Peyer's patch (tissue), 4 donors: ENCODE data around the gene RGPD4. TPM values are rescaled to one million over a fixed set of nuclear protein-coding genes. Genes with fewer than 3 reads are reported as not detected.

Source experiments
- DNase-seq, 3 donors: peaks; one replicate each; pipeline ENCODE4 v3.0.0-alpha.2; 2017 to 2019
- H3K27ac ChIP-seq, 4 donors: fragments of 200-600 bp; sonication (generic); one replicate each; pipeline ENCODE4 v1.5.1; 2016 to 2019
- H3K27me3 ChIP-seq, 2 donors: fragments of 200-600 bp; sonication (generic); one replicate each; pipeline ENCODE4 v1.5.1; 2019
- H3K36me3 ChIP-seq, 3 donors: fragments of 200-600 bp; sonication (generic); one replicate each; pipeline ENCODE4 v1.5.1; 2016 to 2019
- H3K4me1 ChIP-seq, 4 donors: fragments of 200-600 bp; sonication (generic); one replicate each; pipeline ENCODE4 v1.5.1; 2016 to 2019
- H3K4me3 ChIP-seq, 4 donors: fragments of 200-600 bp; sonication (generic); 1 replicate in 3 of 4; 2 replicates in 1 of 4; pipeline ENCODE4 v1.5.1; 2016 to 2019; ENCODE audit warnings: mild to moderate bottlenecking in 1 of 4
- H3K9me3 ChIP-seq, 4 donors: fragments of 200-600 bp; sonication (generic); one replicate each; pipeline ENCODE4 v1.5.1; 2016 to 2019; ENCODE audit warnings: mild to moderate bottlenecking in 1 of 4
- POLR2A ChIP-seq, 2 donors: fragments of 450-650 bp; IDR thresholded peaks; one replicate each; pipeline ENCODE4 v1.5.1; 2017; ENCODE audit warnings: antibody characterized with exemption in 2 of 2, mild to moderate bottlenecking in 2 of 2, moderate library complexity in 2 of 2
- total RNA-seq, 4 donors: library from RNA; depleted of rRNA; stranded (reverse); fragments of >200 nt; gene quantifications; one replicate each; pipeline ENCODE4 v1.1.0, GENCODE V29; 2016
- TF ChIP-seq, protein P1 (sequence below), 6 experiments: fragments of 450-650 bp in 4 of 6; fragments of 200-600 bp in 2 of 6; sonication (generic) in 1 of 6; IDR thresholded peaks; one replicate each; pipeline ENCODE4 v1.5.1; 2017 to 2019; ENCODE audit warnings: antibody characterized with exemption in 6 of 6, mild to moderate bottlenecking in 3 of 6, moderate library complexity in 1 of 6

The RGPD4 gene
- total RNA-seq, 4 donors from 2014 or later: not detected

- H3K27me3 ChIP-seq: no peaks in the 10 kb centered on the region
- no peak overlapping the region for H3K4me3 ChIP-seq
- TF ChIP-seq, protein P1, sequence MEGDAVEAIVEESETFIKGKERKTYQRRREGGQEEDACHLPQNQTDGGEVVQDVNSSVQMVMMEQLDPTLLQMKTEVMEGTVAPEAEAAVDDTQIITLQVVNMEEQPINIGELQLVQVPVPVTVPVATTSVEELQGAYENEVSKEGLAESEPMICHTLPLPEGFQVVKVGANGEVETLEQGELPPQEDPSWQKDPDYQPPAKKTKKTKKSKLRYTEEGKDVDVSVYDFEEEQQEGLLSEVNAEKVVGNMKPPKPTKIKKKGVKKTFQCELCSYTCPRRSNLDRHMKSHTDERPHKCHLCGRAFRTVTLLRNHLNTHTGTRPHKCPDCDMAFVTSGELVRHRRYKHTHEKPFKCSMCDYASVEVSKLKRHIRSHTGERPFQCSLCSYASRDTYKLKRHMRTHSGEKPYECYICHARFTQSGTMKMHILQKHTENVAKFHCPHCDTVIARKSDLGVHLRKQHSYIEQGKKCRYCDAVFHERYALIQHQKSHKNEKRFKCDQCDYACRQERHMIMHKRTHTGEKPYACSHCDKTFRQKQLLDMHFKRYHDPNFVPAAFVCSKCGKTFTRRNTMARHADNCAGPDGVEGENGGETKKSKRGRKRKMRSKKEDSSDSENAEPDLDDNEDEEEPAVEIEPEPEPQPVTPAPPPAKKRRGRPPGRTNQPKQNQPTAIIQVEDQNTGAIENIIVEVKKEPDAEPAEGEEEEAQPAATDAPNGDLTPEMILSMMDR (IDR thresholded peaks at IDR 0.05): no peak
- TF ChIP-seq POLR2A (IDR thresholded peaks at IDR 0.05): no peak
- DNase-seq: no peak
- no peaks in the 10 kb centered on the region for H3K4me1 ChIP-seq
- H3K9me3 ChIP-seq: no peaks in the 10 kb centered on the region
- no peaks in the 10 kb centered on the region for H3K36me3 ChIP-seq
- no peak overlapping the region for H3K27ac ChIP-seq
These were observed 19.8 kb upstream of the RGPD4 start for GRCh38 chr2:107806901-107807300.

- no peak overlapping the region for H3K27ac ChIP-seq
- H3K4me3 ChIP-seq: no peak overlapping the region
- H3K36me3 ChIP-seq: no peaks in the 10 kb centered on the region
- H3K27me3 ChIP-seq: no peaks in the 10 kb centered on the region
- DNase-seq: no peak
- TF ChIP-seq POLR2A (IDR thresholded peaks at IDR 0.05): no peak
- TF ChIP-seq, protein P1 (IDR thresholded peaks at IDR 0.05): no peak
- H3K4me1 ChIP-seq: no peaks in the 10 kb centered on the region
- H3K9me3 ChIP-seq: no peaks in the 10 kb centered on the region
These were observed 18.7 kb upstream of the RGPD4 start for GRCh38 chr2:107807988-107808387.

GRCh38 chr2:107808959-107809358 is 17.7 kb upstream of the RGPD4 start:
- DNase-seq: no peak
- Histone ChIP-seq H3K4me3 (no peak overlapping the region), H3K27ac (no peak overlapping the region), H3K27me3 (no peaks in the 10 kb centered on the region), H3K36me3 (no peaks in the 10 kb centered on the region), H3K4me1 (no peaks in the 10 kb centered on the region), H3K9me3 (no peaks in the 10 kb centered on the region)
- TF ChIP-seq POLR2A (IDR thresholded peaks at IDR 0.05): no peak
- TF ChIP-seq, protein P1 (IDR thresholded peaks at IDR 0.05): no peak

DNA sequence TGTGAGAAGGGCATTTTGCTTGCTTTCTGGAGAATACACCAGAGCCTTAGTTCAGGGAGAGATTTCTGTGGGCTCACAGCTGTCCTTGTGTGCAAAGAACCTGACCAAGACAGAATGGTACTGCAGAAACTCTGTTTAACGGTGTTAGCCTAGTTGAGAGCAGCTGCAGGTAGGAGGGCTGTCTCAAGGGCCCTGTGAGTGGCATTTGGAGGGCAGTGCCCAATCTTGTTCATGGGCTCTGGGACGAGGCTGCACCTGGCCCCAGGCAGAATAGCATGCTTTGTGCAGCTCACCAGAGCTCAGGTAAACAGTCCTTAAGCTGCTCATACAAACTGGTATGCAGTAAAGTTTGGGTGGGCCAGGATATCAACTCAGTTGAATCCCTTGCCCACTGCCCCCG is 16.9 kb upstream of the RGPD4 start:
- H3K27me3 ChIP-seq: no peaks in the 10 kb centered on the region
- no peak for TF ChIP-seq POLR2A (IDR thresholded peaks at IDR 0.05)
- TF ChIP-seq, protein P1 (IDR thresholded peaks at IDR 0.05): no peak
- DNase-seq: no peak
- H3K9me3 ChIP-seq: no peaks in the 10 kb centered on the region
- H3K4me1 ChIP-seq: no peaks in the 10 kb centered on the region
- no peaks in the 10 kb centered on the region for H3K36me3 ChIP-seq
- H3K27ac ChIP-seq: no peak overlapping the region
- no peak overlapping the region for H3K4me3 ChIP-seq

- Histone ChIP-seq H3K27ac (no peak overlapping the region), H3K27me3 (no peaks in the 10 kb centered on the region), H3K4me1 (no peaks in the 10 kb centered on the region), H3K4me3 (no peak overlapping the region), H3K36me3 (no peaks in the 10 kb centered on the region), H3K9me3 (no peaks in the 10 kb centered on the region)
- TF ChIP-seq POLR2A (IDR thresholded peaks at IDR 0.05): no peak
- DNase-seq: no peak
These were observed 16.0 kb upstream of the RGPD4 start for GRCh38 chr2:107810734-107811133.

- Histone ChIP-seq H3K4me3 (no peak overlapping the region), H3K9me3 (no peaks in the 10 kb centered on the region), H3K36me3 (no peaks in the 10 kb centered on the region), H3K4me1 (no peaks in the 10 kb centered on the region), H3K27me3 (no peaks in the 10 kb centered on the region), H3K27ac (no peak overlapping the region)
- DNase-seq: no peak
- TF ChIP-seq, protein P1 (IDR thresholded peaks at IDR 0.05): no peak
- no peak for TF ChIP-seq POLR2A (IDR thresholded peaks at IDR 0.05)
These were observed 15.3 kb upstream of the RGPD4 start for GRCh38 chr2:107811411-107811810.
